HepG2 (cell line): ENCODE results near the gene PSMD5. TPM values are rescaled to one million over a fixed set of nuclear protein-coding genes. Genes with fewer than 3 reads are reported as not detected.
A peak's percentile ranks its signal among the peaks of the same experiment; 100 is the strongest.

ENCODE experiments used
- FOXA3 ChIP-seq: IDR thresholded peaks from 2 replicates; pipeline ENCODE4 v1.6.1; 2016; ENCODE audit warnings: missing genetic modification reagents, missing compliant biosample characterization
- MTF2 ChIP-seq: sonication (generic); formaldehyde crosslinking; IDR thresholded peaks from 2 replicates; pipeline ENCODE4 v1.5.0; 2020; ENCODE audit warnings: missing genetic modification reagents, borderline replicate concordance
- NCOA5 ChIP-seq: sonication (generic); formaldehyde crosslinking; IDR thresholded peaks from 2 replicates; pipeline ENCODE4 v1.4.0; 2020; ENCODE audit warnings: missing genetic modification reagents
- NFKBIZ ChIP-seq: IDR thresholded peaks from 2 replicates; pipeline ENCODE4 v1.6.1; 2018; ENCODE audit warnings: missing genetic modification reagents, missing compliant biosample characterization
- NFRKB ChIP-seq: fragments of 450-650 bp; IDR thresholded peaks from 2 replicates; pipeline ENCODE4 v1.6.1; 2017
- PHF20 ChIP-seq: sonication (generic); formaldehyde crosslinking; IDR thresholded peaks from 2 replicates; pipeline ENCODE4 v1.5.0; 2020; ENCODE audit warnings: mild to moderate bottlenecking, missing genetic modification reagents
- TERF1 ChIP-seq: sonication (generic); formaldehyde crosslinking; IDR thresholded peaks from 2 replicates; pipeline ENCODE4 v1.8.0; 2022; ENCODE audit warnings: mild to moderate bottlenecking, missing genetic modification reagents, moderate library complexity
- ZBTB10 ChIP-seq: sonication (generic); formaldehyde crosslinking; IDR thresholded peaks from 2 replicates; pipeline ENCODE4 v1.4.0; 2020; ENCODE audit warnings: missing genetic modification reagents, borderline replicate concordance
- ZNF225 ChIP-seq: sonication (generic); formaldehyde crosslinking; IDR thresholded peaks from 2 replicates; pipeline ENCODE4 v1.4.0; 2020; ENCODE audit warnings: mild to moderate bottlenecking, missing genetic modification reagents
- ZNF3 ChIP-seq: IDR thresholded peaks from 2 replicates; pipeline ENCODE4 v1.7.0; 2017; ENCODE audit warnings: inconsistent platforms
- ZNF570 ChIP-seq: sonication (generic); formaldehyde crosslinking; IDR thresholded peaks from 2 replicates; pipeline ENCODE4 v1.4.0; 2020; ENCODE audit warnings: mild to moderate bottlenecking, missing genetic modification reagents, borderline replicate concordance
- polyA plus RNA-seq, 8 experiments: library from polyadenylated mRNA; depleted of rRNA in 3 of 8; stranded (reverse) in 7 of 8; unstranded in 1 of 8; fragments of >200 nt; fragmentation: Illumina TruSeq in 4 of 8; extraction: Trizol in 4 of 8; gene quantifications; 2 replicates each; pipeline versions ENCODE4 v1.2.1 to v1.2.3, GENCODE V29; 2011 to 2016; ENCODE audit warnings: low read depth in 4 of 8, missing spikeins in 1 of 8, mixed read lengths in 1 of 8; ENCODE audit not compliant: insufficient read depth in 1 of 8
- total RNA-seq, 5 experiments: library from RNA; depleted of rRNA; stranded (reverse); fragments of >200 nt; fragmentation: Illumina TruSeq; extraction: Trizol; gene quantifications; 2 replicates each; pipeline ENCODE4 v1.2.3, GENCODE V29; 2016; ENCODE audit warnings: low read depth in 1 of 5
- TF ChIP-seq, protein P1 (sequence below): sonication (generic); formaldehyde crosslinking; IDR thresholded peaks from 2 replicates; pipeline ENCODE4 v1.9.0; 2021; ENCODE audit warnings: mild to moderate bottlenecking, missing genetic modification reagents
- TF ChIP-seq, protein P2 (sequence below): sonication (generic); formaldehyde crosslinking; IDR thresholded peaks from 2 replicates; pipeline ENCODE4 v1.4.0; 2020; ENCODE audit warnings: low read depth, mild to moderate bottlenecking, missing genetic modification reagents
- TF ChIP-seq, protein P3 (sequence below): IDR thresholded peaks from 2 replicates; pipeline ENCODE4 v1.6.1; 2018; ENCODE audit warnings: missing genetic modification reagents, mild to moderate bottlenecking, missing compliant biosample characterization

Gene PSMD5
- total and polyA plus RNA-seq, 2 of the 13 experiments (the other 11 are each of a cell fraction or from before 2014, with no cell fraction given): 12.7 to 18.1 TPM

GRCh38 chr9:120778758-120779157 is 64.0 kb downstream of the PSMD5 start (continued):
- TF ChIP-seq TERF1 (CRISPR knock-in tag) (no peak), ZNF570 (CRISPR knock-in tag) (no peak), PHF20 (CRISPR knock-in tag) (no peak), MTF2 (CRISPR knock-in tag) (no peak), NFKBIZ (CRISPR knock-in tag) (peak; percentile 82), NCOA5 (CRISPR knock-in tag) (no peak), NFRKB (no peak), ZNF225 (CRISPR knock-in tag) (no peak), ZBTB10 (no peak), ZNF3 (CRISPR knock-in tag) (no peak), FOXA3 (CRISPR knock-in tag) (peak; percentile 100)
- TF ChIP-seq, protein P1, sequence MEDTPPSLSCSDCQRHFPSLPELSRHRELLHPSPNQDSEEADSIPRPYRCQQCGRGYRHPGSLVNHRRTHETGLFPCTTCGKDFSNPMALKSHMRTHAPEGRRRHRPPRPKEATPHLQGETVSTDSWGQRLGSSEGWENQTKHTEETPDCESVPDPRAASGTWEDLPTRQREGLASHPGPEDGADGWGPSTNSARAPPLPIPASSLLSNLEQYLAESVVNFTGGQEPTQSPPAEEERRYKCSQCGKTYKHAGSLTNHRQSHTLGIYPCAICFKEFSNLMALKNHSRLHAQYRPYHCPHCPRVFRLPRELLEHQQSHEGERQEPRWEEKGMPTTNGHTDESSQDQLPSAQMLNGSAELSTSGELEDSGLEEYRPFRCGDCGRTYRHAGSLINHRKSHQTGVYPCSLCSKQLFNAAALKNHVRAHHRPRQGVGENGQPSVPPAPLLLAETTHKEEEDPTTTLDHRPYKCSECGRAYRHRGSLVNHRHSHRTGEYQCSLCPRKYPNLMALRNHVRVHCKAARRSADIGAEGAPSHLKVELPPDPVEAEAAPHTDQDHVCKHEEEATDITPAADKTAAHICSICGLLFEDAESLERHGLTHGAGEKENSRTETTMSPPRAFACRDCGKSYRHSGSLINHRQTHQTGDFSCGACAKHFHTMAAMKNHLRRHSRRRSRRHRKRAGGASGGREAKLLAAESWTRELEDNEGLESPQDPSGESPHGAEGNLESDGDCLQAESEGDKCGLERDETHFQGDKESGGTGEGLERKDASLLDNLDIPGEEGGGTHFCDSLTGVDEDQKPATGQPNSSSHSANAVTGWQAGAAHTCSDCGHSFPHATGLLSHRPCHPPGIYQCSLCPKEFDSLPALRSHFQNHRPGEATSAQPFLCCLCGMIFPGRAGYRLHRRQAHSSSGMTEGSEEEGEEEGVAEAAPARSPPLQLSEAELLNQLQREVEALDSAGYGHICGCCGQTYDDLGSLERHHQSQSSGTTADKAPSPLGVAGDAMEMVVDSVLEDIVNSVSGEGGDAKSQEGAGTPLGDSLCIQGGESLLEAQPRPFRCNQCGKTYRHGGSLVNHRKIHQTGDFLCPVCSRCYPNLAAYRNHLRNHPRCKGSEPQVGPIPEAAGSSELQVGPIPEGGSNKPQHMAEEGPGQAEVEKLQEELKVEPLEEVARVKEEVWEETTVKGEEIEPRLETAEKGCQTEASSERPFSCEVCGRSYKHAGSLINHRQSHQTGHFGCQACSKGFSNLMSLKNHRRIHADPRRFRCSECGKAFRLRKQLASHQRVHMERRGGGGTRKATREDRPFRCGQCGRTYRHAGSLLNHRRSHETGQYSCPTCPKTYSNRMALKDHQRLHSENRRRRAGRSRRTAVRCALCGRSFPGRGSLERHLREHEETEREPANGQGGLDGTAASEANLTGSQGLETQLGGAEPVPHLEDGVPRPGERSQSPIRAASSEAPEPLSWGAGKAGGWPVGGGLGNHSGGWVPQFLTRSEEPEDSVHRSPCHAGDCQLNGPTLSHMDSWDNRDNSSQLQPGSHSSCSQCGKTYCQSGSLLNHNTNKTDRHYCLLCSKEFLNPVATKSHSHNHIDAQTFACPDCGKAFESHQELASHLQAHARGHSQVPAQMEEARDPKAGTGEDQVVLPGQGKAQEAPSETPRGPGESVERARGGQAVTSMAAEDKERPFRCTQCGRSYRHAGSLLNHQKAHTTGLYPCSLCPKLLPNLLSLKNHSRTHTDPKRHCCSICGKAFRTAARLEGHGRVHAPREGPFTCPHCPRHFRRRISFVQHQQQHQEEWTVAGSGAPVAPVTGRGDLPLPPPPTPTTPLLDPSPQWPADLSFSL: no peak
- TF ChIP-seq, protein P2, sequence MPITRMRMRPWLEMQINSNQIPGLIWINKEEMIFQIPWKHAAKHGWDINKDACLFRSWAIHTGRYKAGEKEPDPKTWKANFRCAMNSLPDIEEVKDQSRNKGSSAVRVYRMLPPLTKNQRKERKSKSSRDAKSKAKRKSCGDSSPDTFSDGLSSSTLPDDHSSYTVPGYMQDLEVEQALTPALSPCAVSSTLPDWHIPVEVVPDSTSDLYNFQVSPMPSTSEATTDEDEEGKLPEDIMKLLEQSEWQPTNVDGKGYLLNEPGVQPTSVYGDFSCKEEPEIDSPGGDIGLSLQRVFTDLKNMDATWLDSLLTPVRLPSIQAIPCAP (CRISPR knock-in tag): no peak
- TF ChIP-seq, protein P3, sequence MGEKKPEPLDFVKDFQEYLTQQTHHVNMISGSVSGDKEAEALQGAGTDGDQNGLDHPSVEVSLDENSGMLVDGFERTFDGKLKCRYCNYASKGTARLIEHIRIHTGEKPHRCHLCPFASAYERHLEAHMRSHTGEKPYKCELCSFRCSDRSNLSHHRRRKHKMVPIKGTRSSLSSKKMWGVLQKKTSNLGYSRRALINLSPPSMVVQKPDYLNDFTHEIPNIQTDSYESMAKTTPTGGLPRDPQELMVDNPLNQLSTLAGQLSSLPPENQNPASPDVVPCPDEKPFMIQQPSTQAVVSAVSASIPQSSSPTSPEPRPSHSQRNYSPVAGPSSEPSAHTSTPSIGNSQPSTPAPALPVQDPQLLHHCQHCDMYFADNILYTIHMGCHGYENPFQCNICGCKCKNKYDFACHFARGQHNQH (CRISPR knock-in tag): no peak
